Neural cell (in vitro differentiated cells): Measurements from ENCODE around the gene OR14C36. TPM values are rescaled to one million over a fixed set of nuclear protein-coding genes. Genes with fewer than 3 reads are reported as not detected.

Source experiments
- H2AFZ ChIP-seq: fragments of 200-600, 300-800 bp; sonication (generic), shearing (Covaris generic); 2 replicates; pipeline ENCODE4 v1.6.0; 2014; ENCODE audit warnings: low read depth, mild to moderate bottlenecking, antibody characterized with exemption, low read length, moderate library complexity
- H3F3A ChIP-seq: fragments of 200-600 bp; shearing (Covaris generic); 2 replicates; pipeline ENCODE4 v1.6.1; 2016; ENCODE audit warnings: mild to moderate bottlenecking, moderate library complexity, mixed read lengths, antibody characterized with exemption, low read length; ENCODE audit not compliant: insufficient read depth, poor library complexity, severe bottlenecking
- H3K27ac ChIP-seq: fragments of 200-600, 300-800 bp; sonication (generic), shearing (Covaris generic); 2 replicates; pipeline ENCODE4 v1.5.1; 2014; ENCODE audit warnings: mild to moderate bottlenecking, low read length, moderate library complexity
- H3K27me3 ChIP-seq: fragments of 300-800, 200-600 bp; sonication (generic), shearing (Covaris generic); 2 replicates; pipeline ENCODE4 v1.6.0; 2014; ENCODE audit warnings: mild to moderate bottlenecking, low read depth, low read length, moderate library complexity; ENCODE audit not compliant: insufficient read depth
- H3K36me3 ChIP-seq: fragments of 300-800, 200-600 bp; sonication (generic), shearing (Covaris generic); 2 replicates; pipeline ENCODE4 v1.5.1; 2014; ENCODE audit warnings: mild to moderate bottlenecking, antibody characterized with exemption, low read length, moderate library complexity; ENCODE audit not compliant: insufficient read depth
- H3K4me2 ChIP-seq: fragments of 300-800, 200-600 bp; sonication (generic), shearing (Covaris generic); 2 replicates; pipeline ENCODE4 v1.6.0; 2014; ENCODE audit warnings: mild to moderate bottlenecking, low read length
- H3K4me3 ChIP-seq: fragments of 300-800, 200-600 bp; sonication (generic), shearing (Covaris generic); 2 replicates; pipeline ENCODE4 v1.5.1; 2014; ENCODE audit warnings: mild to moderate bottlenecking, low read length, moderate library complexity
- H3K79me2 ChIP-seq: fragments of 200-600 bp; shearing (Covaris generic); replicated peaks from 2 replicates; pipeline ENCODE4 v1.6.0; 2014; ENCODE audit warnings: mild to moderate bottlenecking, low read length, moderate library complexity; ENCODE audit not compliant: insufficient read depth
- H3K9ac ChIP-seq: fragments of 300-800, 200-600 bp; sonication (generic), shearing (Covaris generic); 2 replicates; pipeline ENCODE4 v1.6.1; 2016; ENCODE audit warnings: mild to moderate bottlenecking, low read length, mixed read lengths
- H3K9me2 ChIP-seq: fragments of 200-600 bp; shearing (Covaris generic); 2 replicates; pipeline ENCODE4 v1.6.1; 2016; ENCODE audit warnings: mild to moderate bottlenecking, low read length, mixed read lengths; ENCODE audit not compliant: insufficient read depth
- H3K9me3 ChIP-seq: fragments of 200-600, 300-800 bp; sonication (generic), shearing (Covaris generic); 2 replicates; pipeline ENCODE4 v1.6.1; 2016; ENCODE audit warnings: mild to moderate bottlenecking, mixed run types, low read length, moderate library complexity, mixed read lengths
- H4K20me1 ChIP-seq: fragments of 200-600 bp; shearing (Covaris generic); 2 replicates; pipeline ENCODE4 v1.6.1; 2016; ENCODE audit warnings: mild to moderate bottlenecking, mixed run types; ENCODE audit not compliant: insufficient read depth
- CTCF ChIP-seq: fragments of 450-650 bp; IDR thresholded peaks from 2 replicates; pipeline ENCODE4 v1.5.1; 2014; ENCODE audit warnings: antibody characterized with exemption, mild to moderate bottlenecking, moderate library complexity; ENCODE audit not compliant: poor library complexity, severe bottlenecking
- EP300 ChIP-seq: fragments of 450-650 bp; conservative IDR thresholded peaks from 2 replicates; pipeline ENCODE4 v1.6.1; 2014; ENCODE audit warnings: antibody characterized with exemption, mild to moderate bottlenecking, moderate library complexity; ENCODE audit not compliant: poor library complexity, severe bottlenecking
- EZH2 ChIP-seq: fragments of 200-600, 300-800 bp; shearing (Covaris generic), sonication (generic); IDR thresholded peaks from 2 replicates; pipeline ENCODE4 v1.6.1; 2014; ENCODE audit warnings: antibody characterized with exemption, low read length, borderline replicate concordance, mild to moderate bottlenecking; ENCODE audit not compliant: insufficient read depth, poor library complexity, severe bottlenecking
- MXI1 ChIP-seq: fragments of 450-650 bp; conservative IDR thresholded peaks from 2 replicates; pipeline ENCODE4 v1.6.1; 2014; ENCODE audit warnings: antibody characterized with exemption, mild to moderate bottlenecking; ENCODE audit not compliant: poor library complexity, severe bottlenecking
- POLR2AphosphoS5 ChIP-seq: IDR thresholded peaks from 2 replicates; pipeline ENCODE4 v1.6.1; 2012
- RAD21 ChIP-seq: fragments of 450-650 bp; conservative IDR thresholded peaks from 2 replicates; pipeline ENCODE4 v1.6.1; 2014; ENCODE audit warnings: antibody characterized with exemption, mild to moderate bottlenecking, moderate library complexity
- SMC3 ChIP-seq: fragments of 450-650 bp; conservative IDR thresholded peaks from 2 replicates; pipeline ENCODE4 v1.6.1; 2014; ENCODE audit warnings: antibody characterized with exemption, mild to moderate bottlenecking, moderate library complexity; ENCODE audit not compliant: poor library complexity
- TAF1 ChIP-seq: IDR thresholded peaks from 2 replicates; pipeline ENCODE4 v1.6.1; 2012; ENCODE audit warnings: low read depth
- polyA plus RNA-seq: library from polyadenylated mRNA; depleted of rRNA; stranded (reverse); fragments of >200 nt; gene quantifications from 2 replicates; pipeline ENCODE4 v1.2.3, GENCODE V29; 2014
- TF ChIP-seq, protein P1 (sequence below): IDR thresholded peaks from 2 replicates; pipeline ENCODE4 v1.6.1; 2012; ENCODE audit warnings: borderline replicate concordance

The OR14C36 gene
- polyA plus RNA-seq, 1 donor from 2014 or later: not detected

- Histone ChIP-seq H3F3A (no peaks in the 10 kb centered on the region), H3K9me3 (peaks cover 5% of the 10 kb centered on the region), H3K27me3 (no peaks in the 10 kb centered on the region), H3K4me2 (no peak overlapping the region), H3K27ac (no peak overlapping the region), H3K36me3 (no peaks in the 10 kb centered on the region), H4K20me1 (no peaks in the 10 kb centered on the region), H2AFZ (no peak overlapping the region), H3K4me3 (no peak overlapping the region), H3K9me2 (no peaks in the 10 kb centered on the region), H3K9ac (no peak overlapping the region), H3K79me2 (no peaks in the 10 kb centered on the region)
- TF ChIP-seq TAF1 (no peak), EP300 (no peak), POLR2AphosphoS5 (no peak), MXI1 (no peak), CTCF (no peak), RAD21 (no peak), SMC3 (no peak), EZH2 (no peak)
- TF ChIP-seq, protein P1, sequence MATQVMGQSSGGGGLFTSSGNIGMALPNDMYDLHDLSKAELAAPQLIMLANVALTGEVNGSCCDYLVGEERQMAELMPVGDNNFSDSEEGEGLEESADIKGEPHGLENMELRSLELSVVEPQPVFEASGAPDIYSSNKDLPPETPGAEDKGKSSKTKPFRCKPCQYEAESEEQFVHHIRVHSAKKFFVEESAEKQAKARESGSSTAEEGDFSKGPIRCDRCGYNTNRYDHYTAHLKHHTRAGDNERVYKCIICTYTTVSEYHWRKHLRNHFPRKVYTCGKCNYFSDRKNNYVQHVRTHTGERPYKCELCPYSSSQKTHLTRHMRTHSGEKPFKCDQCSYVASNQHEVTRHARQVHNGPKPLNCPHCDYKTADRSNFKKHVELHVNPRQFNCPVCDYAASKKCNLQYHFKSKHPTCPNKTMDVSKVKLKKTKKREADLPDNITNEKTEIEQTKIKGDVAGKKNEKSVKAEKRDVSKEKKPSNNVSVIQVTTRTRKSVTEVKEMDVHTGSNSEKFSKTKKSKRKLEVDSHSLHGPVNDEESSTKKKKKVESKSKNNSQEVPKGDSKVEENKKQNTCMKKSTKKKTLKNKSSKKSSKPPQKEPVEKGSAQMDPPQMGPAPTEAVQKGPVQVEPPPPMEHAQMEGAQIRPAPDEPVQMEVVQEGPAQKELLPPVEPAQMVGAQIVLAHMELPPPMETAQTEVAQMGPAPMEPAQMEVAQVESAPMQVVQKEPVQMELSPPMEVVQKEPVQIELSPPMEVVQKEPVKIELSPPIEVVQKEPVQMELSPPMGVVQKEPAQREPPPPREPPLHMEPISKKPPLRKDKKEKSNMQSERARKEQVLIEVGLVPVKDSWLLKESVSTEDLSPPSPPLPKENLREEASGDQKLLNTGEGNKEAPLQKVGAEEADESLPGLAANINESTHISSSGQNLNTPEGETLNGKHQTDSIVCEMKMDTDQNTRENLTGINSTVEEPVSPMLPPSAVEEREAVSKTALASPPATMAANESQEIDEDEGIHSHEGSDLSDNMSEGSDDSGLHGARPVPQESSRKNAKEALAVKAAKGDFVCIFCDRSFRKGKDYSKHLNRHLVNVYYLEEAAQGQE: no peak
These were observed 44.5 kb downstream of the OR14C36 start for GRCh38 chr1:248393050-248393449.

Other genes with a start within 250 kb of the OR14C36 start
- gene OR2M5, start 203.6 kb upstream of the OR14C36 start, polyA plus RNA-seq: not detected in 2 replicates
- gene OR2M2, start 174.0 kb upstream of the OR14C36 start, polyA plus RNA-seq: not detected in 2 replicates
- gene OR2M3, start 151.5 kb upstream of the OR14C36 start, polyA plus RNA-seq: not detected in 2 replicates
- gene OR2M4, start 117.4 kb upstream of the OR14C36 start, polyA plus RNA-seq: not detected in 2 replicates
- not detected in 2 replicates for gene OR2T33, start 70.8 kb upstream of the OR14C36 start, polyA plus RNA-seq
- not detected in 2 replicates for gene OR2T12, start 45.4 kb upstream of the OR14C36 start, polyA plus RNA-seq
- gene OR2M7, start 24.2 kb upstream of the OR14C36 start, polyA plus RNA-seq: not detected in 2 replicates
- not detected in 2 replicates for gene OR2T4, start 12.9 kb downstream of the OR14C36 start, polyA plus RNA-seq
- not detected in 2 replicates for gene OR2T6, start 27.0 kb downstream of the OR14C36 start, polyA plus RNA-seq
- not detected in 2 replicates for gene OR2T1, start 54.3 kb downstream of the OR14C36 start, polyA plus RNA-seq
- not detected in 2 replicates for gene OR2T2, start 96.9 kb downstream of the OR14C36 start, polyA plus RNA-seq
- not detected in 2 replicates for gene OR2T3, start 124.6 kb downstream of the OR14C36 start, polyA plus RNA-seq
- not detected in 2 replicates for gene OR2T5, start 139.8 kb downstream of the OR14C36 start, polyA plus RNA-seq
- not detected in 2 replicates for gene OR2G6, start 159.3 kb downstream of the OR14C36 start, polyA plus RNA-seq
- gene OR2T29, start 214.0 kb downstream of the OR14C36 start, polyA plus RNA-seq: not detected in 2 replicates
- not detected in 2 replicates for gene OR2T34, start 226.0 kb downstream of the OR14C36 start, polyA plus RNA-seq
- not detected in 2 replicates for gene OR2T10, start 248.9 kb downstream of the OR14C36 start, polyA plus RNA-seq